ENCODE results near the gene KCNJ16.

The KCNJ16 gene

GRCh38 chr17:70134042-70134441, 59.0 kb downstream of the KCNJ16 start:
- no peak for DNase-seq (ENCODE audit: low read depth)
- no peak overlapping the region for H3K4me3 ChIP-seq (ENCODE audit: low read length)
- TF ChIP-seq CTCF (conservative IDR thresholded peaks at IDR 0.05; ENCODE audit: low read depth, low read length), result no peak

DNA sequence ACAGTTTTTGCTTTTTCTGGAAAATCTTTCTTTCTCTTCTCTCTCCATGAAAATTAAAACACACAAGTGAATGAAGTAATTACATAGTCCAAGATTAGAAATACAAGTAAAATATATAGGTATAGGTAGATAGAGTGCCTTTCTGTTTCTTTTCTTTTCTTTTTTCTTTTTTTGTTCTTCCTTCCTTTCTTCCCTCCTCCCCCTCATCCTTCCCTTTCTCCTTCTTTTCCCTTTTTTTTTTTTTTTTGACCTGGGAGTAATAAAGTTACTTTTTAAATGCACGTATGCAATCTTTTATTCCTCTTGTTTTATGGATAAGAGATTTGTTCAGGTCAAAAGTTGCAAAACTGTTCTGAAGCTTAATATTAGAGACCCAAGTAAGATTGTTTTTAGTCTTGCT, 59.8 kb downstream of the KCNJ16 start:
- DNase-seq (ENCODE audit: low read depth), result no peak
- TF ChIP-seq CTCF (conservative IDR thresholded peaks at IDR 0.05; ENCODE audit: low read depth, low read length), result no peak
- H3K4me3 ChIP-seq (ENCODE audit: low read length), result no peak overlapping the region

DNA sequence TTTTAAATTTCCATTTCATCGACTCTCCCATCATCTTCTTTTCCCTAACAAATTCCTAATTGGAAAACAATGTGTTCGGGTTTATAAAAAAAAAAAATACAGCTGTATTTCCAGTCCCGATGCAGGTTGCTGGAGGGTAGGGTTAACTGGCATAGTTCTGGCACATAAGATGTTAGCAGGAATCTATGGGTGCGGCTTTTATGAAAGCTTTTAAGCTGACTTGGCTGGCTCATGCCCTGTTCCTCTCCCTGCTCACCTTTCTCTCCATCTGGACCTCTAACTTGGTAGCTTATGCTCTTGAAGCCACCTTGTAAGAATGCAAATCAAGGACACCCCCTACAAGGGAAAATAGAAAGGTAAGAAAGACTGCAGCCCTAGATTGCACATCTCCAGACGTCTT, 61.1 kb downstream of the KCNJ16 start:
- no peak for DNase-seq (ENCODE audit: low read depth)
- H3K4me3 ChIP-seq (ENCODE audit: low read length), result no peak overlapping the region
- no peak for TF ChIP-seq CTCF (conservative IDR thresholded peaks at IDR 0.05; ENCODE audit: low read depth, low read length)

DNA sequence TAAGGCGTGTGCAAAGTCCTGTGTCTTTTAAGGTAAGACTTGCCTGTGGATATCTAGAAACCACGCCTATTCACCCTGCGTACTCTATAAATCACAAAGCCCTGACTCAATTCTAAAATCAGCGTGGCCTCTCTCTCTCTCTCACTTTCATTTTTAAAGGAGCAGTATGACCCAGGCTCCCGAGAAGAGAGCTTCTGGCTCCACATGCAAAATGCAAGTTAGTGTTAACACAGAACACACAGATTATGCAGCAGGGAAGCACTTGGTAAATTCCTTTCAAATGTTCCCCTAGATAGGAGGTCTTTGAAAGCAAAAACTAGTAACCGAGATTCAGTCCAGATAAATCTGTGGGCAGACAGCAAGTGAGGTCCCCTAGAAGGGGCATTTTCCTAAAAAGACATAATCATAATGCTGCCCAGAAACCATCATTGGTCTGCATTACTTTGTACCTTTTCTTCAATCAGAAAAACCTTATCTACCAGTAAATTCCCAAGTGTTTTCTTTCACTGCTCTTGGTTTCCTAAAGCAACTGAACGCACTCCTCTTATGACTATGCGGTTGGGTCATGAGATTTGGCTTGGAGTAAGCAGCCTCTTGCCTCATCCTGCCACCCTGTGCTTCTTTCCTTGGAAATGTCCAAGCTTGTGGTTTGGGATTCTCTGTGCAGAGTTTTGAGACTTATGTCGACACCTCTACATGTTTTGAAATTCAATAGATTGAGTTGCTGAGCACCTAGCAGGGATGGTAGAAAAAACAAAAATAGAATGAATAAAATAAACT, 62.6 kb downstream of the KCNJ16 start:
- peak; percentile 89 for DNase-seq (ENCODE audit: low read depth)

GRCh38 chr17:70138291-70138865, 63.4 kb downstream of the KCNJ16 start:
- H3K4me3 ChIP-seq (ENCODE audit: low read length), result no peak overlapping the region
- no peak for TF ChIP-seq CTCF (conservative IDR thresholded peaks at IDR 0.05; ENCODE audit: low read depth, low read length)
- peak; percentile 40 for DNase-seq (ENCODE audit: low read depth)

More for the DNA sequence above, 62.6 kb downstream of the KCNJ16 start:
- no peak for TF ChIP-seq CTCF (conservative IDR thresholded peaks at IDR 0.05; ENCODE audit: low read depth, low read length)
- H3K4me3 ChIP-seq (ENCODE audit: low read length), result peak overlapping the region; percentile 10

DNA sequence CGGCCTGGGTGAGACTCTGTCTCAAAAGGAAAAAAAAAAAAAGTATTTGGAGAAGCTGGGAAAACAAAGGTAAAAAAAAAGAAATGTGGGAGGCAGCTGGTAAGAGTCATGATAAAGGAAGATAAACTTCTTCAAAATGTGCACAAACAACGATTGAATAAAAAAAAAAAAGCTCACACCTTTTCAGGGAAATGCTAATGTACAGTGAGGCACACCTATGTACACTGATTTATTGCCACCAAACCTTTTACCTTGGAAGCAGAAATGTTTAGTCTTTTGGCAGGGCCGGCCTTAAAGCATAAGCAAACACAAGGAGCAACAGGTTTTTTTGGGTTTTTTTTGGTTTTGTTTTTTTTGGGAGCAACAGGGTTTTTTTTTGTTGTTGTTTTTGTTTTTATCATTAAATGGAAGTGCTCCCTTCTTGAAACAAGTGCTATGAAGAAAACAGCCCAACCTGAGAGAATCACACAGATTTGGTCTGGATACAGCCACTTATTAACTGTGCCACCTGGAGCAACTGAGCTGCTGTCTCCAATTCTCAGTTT, 64.5 kb downstream of the KCNJ16 start:
- no peak overlapping the region for H3K4me3 ChIP-seq (ENCODE audit: low read length)
- no peak for TF ChIP-seq CTCF (conservative IDR thresholded peaks at IDR 0.05; ENCODE audit: low read depth, low read length)
- DNase-seq (ENCODE audit: low read depth), result no peak
